ENCODE measurements around the gene SAMD14.

Gene SAMD14

DNA sequence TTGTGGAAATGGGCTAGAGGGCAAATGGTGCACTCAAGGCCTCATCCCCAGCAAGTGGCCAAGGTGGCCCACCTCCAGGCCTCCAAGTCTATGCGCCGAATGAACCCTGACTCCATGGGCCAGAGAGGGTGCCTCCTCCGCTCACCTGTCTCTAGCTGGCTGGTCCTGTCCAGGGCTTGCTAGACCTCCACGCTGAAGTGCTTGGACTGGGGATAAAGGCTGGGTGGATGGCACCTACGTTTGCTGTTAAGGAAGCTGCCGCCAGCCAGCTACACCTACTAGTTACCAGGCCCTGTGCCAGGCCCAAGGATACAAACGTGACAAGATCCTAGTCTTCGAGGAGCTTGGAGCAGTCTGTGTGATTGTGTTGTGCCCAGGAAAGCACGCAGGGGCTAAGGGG lies 35.1 kb upstream of the SAMD14 start:
- DNase-seq: no peak

DNA sequence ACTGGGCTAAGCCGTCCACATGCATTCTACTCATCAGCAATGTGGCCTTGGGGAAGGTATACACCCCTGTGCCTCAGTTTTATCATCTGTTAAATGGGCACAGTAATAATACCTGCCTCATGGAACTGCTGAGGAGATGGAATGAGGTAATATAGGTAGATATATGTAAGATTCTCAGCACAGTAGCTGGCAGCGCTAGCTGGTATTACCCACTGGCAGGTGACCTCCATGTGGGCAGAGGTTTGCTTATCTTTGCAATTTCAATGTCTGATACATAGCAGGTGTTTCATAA lies 34.7 kb upstream of the SAMD14 start:
- DNase-seq: no peak

DNA sequence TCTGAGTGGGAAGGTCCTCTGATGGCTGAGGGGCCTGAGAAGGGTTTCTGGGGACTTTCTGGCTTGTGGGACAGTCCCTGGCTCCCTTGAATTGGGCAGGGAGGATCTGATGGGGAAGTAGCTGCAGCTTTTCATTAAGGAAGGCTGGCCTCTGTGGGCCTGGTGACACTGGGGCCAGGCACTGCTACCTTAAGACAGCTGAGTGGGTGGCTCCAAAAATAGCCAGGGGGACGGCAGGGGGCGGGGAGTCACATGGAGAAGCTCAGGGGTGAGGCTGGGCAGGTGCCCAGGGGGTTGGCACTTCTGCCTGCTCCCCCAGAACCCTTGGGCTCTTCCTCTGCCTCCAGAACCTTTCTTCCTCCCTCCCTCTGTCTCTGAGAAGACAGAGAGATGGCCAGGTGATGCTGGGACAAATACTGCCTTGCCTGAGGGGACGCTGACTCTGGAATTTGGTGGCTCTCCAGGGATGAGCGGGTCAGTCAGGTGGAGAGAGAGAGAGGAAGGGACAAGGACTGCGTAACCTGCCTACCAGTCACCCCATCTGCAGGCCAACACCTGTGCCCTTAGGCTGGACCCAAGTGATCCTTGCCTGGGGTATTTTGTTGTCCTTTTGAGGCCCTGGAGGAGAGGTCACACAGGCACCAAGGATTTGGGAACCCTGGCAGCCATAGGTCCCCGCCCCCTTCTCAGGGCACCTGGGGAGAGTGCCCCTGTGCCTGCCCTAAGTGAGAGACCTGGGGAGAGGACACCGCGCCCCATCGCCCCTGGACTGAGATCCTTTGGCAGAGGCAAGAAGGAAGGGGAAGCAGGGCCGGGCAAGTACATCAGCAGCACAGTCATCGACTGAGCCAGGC lies 34.1 kb upstream of the SAMD14 start:
- peak in 1 of 2 donors; percentile 59 for DNase-seq

DNA sequence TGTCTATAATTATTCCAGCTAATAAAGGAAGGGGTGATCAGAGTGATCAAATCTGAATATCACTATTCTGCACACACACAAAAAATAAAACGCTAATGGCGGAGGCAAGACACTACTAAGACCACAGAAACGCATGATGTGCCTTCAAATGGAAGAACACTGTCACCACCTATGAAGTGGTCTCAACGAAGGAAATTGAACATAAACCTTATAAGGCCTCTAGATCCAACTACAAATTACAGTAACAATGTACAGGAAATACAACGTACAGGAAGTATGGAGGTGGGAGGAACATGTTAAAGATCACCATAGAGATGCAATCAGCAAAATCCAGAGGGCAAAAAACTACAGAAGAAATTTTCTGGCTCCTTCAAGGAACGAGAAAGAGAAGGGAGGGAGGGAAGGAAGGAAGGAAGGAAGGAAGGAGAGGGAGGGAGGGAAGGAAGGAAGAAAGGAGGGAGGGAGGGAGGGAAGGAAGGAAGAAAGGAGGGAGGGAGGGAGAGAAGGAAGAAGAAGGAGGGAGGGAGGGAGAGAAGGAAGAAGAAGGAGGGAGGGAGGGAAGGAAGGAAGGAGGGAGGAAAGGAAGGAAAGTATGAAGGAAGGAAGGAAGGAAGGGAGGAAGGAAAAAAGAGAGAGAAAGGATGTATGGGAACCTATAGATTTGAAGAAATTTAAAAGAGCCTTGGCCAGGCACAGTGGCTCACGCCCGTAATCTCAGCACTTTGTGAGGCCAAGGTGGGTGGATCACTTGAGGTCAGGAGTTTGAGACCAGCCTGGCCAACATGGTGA lies 32.7 kb upstream of the SAMD14 start:
- no peak for DNase-seq

DNA sequence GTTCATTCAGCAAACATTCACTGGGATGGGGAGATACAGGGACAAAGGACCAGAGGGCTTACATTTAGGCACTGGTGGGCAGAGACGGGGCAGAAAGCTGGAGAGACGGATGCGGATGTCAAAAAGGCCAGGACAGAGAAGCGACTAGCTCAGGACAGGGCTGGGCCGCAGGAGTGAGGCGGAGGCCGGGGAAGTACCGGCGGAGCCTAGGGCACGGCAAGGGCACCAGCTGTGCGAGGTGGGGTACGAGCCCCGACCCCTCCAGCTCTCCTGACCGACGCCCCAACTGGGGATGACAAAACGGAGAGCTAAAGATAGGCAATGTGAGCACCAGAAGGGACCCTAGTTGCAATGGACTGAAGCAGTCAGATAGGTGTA lies 31.9 kb upstream of the SAMD14 start:
- DNase-seq: no peak

DNA sequence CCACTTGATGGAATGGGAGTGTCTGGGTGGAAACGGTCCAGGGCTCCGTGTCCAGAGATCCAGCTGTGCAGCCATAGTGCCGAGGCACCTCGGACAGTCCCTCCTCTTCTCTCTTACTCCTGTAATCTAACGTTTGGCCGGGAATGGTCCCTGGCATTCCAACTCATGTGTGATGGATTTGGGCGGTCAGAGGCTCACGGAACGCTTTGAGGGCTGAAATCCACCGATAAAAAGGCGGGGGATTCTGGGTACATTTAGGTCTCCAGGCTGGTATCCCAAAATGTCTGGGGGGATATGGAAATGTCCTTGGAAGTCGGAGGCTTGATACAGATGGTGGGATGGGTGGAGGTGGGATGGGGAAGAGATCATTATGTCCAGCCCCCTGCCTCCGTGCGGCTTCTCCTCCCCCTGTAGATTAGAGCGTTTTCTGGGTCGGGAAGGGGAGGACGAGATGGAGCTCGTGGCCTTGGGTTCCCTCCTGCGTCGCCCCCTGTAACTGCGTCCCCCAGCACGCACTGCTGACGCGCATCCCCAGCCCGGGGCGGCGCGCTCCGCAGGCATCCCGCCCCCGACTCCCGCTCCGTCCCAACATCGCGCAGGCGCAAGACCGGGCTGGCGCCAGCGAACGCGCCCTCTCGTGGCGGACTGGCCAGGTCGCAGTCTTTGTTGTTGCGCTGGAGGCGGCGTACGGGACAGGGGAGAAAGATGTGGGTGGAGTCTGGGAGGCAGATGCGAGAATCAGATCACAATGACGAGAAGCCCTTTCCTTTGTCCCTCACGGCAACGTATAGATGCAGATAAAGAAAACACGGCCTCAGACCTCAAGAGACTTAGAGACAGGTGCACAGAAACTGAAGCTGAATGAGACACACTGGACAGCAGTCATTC lies 31.3 kb upstream of the SAMD14 start:
- peak; percentile 93 to 96 for DNase-seq

DNA sequence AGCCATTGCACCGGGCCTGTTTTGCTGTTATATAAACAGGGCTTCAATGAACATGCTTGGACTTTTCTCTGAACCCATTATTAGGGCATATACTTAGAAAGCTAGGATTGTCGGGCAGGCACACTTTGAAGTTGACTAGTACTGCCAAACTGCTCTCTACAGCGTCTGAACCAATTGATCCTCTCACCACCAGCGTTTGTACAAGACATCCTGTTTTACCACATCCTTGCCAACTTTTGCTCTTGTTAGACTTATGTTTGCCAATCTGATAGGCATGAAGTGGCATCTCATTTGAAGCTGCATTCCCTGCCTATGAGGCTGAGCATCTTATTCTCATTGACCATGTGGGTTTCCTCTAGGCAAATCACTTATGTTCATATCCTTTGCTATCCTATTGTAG lies 27.9 kb upstream of the SAMD14 start:
- peak in 1 of 2 donors; percentile 35 for DNase-seq

DNA sequence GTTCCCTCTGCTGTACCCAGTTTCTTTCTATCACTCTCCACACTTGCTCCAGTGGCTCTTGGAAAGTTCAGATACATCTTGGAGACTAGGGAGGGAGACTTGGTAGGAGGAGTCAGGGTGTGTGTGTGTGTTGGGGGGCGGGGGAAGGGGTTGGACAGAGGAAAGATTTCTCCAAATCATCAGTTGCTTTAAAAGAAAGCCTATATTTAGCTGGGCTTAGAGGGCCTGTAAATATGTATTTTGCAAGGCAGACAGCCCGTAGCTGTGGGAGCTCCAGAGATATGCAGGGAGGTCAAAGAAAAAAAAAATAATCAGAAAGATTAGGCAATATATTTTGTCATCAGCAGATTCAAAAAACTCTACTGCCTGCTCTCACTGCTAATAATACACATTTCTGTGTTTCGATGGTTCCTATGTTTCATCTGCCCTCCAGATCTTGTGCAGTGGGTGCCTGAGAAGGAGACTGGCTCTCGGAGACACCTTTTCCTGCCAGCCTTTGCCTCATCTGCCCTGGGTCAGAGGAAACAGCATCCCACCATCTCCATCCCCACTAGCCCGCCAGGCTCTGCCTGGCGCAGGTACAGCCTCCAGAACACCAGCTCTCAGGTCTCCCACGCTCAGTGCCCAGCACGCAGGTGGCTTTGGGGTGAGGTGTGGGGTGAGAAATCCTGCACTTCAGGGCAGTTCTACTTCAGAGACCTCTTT lies 25.3 kb upstream of the SAMD14 start:
- no peak for DNase-seq

DNA sequence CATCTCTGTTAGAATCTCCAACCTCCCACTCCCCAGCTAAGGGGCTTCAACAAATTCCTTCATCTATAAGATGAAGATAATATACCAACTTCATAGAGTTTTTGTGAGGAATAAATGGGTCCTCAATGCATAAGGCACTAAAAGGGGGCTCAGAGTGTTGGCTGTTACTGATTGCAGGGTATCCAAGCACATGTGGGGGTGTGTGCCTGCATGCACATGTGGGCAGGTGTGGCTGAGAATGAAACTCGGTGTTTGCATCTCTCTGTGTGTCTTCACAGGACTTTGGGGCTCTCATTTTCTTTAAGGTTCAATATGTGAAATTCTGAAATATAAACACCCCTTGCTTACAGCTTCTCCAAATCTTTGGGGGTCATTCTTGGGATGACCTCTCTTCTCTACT lies 24.6 kb upstream of the SAMD14 start:
- DNase-seq: no peak

DNA sequence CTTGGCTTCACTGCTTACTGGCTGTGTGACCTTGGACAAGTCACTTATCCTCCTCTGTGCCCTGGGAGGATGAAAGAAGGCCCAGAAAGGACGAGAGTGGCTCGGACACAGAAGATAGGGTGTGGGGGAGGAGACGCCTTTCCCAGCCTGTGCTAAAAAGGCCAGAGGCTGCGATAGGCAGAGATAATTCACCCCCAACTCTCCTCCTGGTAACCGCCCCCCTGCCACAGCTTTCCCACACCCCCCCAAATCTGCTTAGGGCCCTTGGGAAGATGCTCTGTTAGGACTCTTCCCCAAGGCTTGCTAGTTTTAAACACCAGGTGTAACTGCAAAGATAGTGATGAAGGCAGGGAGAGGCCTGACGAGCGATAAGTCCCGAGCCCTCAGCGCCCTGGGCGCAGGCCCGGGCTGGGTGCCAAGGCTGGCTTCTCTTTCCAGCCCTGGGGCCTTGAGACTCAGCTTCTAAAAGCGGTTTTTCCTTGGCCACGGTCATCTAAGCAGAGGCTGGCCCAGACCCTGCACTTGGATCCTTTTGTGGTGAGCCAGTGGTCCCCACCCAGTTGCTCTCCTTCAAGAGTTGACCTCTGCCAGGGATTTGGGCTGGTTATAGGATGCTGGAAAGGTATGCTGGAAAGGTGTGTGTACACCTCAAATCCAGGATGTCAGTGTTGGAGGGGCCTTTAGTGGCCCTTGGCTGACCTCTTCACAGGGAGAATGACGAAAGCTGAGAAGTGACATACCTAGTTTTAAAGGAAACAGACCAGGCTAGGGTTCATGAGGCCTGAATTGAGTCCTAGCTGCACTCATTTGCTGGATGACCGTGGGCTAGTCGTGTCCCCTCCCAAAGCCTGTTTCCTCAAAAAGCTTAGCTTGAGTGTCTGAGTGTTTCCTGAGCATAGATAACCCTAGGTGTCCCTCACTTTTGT lies 24.0 kb upstream of the SAMD14 start:
- no peak for DNase-seq

DNA sequence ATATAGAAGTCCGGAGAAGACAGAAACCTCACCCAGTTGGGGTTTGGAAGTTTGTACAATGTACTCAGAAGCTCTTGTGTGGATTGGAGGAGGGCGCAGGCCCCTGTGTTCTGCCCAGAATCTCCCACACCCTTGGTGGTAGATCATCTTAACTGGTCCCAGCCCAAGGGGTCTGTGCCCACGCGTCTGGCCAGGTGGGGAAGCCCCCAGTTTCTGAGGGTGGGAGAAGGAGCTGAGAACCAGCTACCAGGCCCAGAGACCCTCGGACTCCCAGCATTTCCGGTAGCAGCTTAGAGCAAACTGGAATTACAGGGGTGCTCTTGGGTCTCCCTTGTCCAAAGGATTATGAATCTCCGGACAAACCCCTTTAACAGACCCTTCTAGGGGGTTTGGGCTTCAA lies 22.8 kb upstream of the SAMD14 start:
- DNase-seq: no peak

DNA sequence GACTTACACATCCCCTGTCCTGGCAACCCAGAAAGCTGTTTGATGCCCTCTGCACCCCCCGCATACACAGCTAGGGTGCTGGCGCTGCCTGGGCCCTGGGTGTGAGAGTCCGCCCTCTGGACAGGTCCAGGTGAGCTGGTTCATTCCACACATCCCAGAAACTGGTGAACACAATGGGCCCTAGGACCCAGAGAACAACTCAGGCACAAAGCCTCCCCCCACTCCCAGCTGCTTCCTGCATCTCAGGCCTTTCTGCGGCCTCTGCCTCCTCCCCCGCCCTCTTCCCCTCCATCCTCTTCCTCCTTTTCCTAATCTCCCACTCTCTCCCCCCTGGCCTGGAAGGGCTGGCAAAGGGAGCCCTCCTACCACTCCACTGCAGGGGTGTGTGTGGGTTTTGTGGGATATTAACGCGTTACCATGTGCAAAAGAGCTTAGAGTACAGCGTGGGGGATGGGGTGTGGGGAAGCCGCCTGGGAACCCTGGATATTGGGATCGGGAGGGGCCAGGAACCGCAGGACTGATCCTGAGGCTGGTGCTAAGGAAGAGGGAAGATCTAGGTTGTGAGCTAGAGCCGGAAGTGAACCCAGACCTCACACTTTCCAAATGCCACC lies 22.1 kb upstream of the SAMD14 start:
- peak; percentile 62 to 65 for DNase-seq

DNA sequence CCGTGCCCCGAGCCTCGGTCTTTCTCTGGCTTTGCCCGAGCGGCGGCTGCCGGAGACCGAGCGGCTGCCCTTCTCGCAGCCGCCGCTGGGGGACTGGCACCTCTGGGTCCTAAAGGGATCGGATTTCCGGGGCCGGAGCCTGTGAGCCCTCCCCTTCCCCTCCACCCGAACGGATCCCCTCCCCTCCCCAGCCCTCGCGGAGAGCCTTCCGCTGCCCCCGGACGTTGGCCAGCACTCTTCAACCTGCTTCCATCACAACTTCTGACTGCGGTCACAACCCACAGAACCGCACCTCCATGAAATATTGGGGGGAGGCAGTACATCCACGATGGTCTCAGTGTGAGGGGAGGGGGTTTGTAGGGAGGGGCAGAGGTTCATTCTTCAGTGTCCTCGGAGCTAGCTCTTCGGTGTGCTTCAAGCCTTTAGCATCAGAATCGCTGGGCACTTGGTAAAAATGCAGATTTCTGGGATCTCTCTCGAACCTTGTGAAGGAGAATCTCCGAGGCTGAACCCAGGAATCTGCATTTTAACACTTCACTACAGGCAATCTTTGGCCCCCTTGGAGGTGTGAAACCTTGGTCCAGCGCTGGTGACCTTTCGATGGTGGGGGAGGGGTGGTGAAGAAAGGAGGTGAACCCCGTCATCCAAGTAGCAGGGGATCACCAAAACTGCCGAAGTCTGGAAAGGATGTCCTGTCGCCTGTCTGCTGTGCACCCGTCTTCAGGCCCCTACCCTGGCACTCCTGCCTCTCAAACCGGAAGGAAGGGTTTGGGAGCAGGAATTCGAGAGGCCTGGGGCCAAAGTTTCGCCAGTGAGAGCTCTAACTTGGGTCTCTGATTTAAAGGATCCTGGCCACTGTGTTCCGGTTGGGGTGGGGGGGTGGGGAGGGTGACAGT lies 21.3 kb upstream of the SAMD14 start:
- DNase-seq: peak; percentile 88 to 90

DNA sequence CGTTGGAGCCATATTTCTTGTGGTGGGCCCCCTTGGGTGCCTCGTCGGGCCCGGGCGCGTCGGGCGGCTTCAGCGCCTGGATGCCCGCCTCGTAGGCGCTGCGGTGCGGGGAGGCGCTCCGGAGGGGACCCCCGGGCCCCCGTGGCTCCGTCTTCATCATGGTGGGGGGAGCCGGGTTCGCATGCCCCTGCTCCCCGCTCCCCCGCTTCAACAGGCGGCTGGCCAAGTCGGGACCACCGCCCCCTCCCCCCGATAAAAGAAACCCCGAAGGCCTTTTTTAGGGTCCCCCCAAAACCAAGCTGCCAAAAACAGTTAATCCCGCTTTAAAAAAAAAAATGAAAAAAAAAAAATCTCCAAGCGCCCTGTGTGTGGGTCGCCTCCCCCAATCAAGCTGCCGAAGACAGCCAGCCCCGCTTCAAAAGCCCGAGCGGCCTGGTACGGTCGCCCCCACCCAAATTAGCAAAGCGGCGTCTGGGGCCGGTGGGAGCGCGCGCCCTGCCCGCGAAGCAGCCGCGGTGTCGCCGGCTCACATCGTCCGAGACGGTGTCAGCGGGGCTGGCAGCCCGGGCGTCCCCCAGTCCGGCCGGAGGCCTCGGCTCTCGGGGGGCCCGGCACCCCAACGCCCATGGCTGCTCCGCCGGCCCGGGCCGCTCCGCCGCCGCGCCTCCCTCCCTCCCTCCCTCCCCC lies 20.5 kb upstream of the SAMD14 start, which contains the start of gene PPP1R9B:
PPP1R9B (minus strand) TSS at position 324 of the 687 bp plus-strand sequence; CDS start at position 160, 164 bp downstream.
- no peak for DNase-seq

DNA sequence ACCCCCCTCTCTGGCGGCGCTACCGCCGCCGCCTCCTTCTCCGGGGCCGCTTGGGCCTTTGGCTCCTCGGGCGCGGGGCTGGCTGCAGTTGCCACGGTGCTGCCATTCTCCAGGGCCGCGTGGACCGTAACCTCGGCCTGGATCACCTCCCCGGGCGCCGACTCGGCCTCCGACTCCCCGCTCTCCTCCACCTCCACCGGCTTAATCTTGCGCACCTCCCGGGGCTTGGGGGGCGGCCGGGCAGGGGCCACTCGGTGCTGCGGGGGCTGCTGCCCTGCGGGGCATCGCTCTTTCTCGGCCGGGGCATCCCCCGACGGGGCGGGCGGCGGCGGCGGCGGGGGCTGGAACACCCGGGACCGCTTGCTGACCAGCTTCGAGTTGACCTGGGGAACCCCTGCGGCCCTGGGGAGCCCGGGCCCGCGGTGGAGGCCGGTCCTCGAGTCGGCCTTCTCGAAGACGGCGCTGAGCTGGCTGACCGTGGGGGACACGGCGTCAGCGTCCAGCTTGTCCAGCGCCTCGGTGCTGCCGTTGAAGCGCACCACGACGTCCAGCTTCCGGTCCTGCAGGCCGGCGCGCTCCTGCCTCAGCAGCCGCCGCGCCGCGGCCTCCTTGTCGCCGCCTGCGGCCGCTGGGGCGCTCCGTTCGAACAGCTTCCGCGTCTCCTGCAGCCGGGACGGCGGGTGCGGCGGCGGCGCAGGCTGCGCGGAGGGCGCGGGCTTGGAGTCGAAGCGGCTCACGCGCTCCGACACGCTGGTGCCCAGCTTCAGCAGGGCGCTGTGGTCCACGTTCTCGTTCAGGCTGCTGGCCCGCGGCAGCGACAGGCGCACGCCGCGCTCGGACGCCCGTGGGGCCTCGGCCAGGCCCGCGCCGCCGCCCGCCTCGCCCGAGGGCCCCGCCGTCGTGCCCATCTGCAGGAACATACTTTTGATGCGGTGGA lies 19.7 kb upstream of the SAMD14 start:
- DNase-seq: peak; percentile 44 to 58

DNA sequence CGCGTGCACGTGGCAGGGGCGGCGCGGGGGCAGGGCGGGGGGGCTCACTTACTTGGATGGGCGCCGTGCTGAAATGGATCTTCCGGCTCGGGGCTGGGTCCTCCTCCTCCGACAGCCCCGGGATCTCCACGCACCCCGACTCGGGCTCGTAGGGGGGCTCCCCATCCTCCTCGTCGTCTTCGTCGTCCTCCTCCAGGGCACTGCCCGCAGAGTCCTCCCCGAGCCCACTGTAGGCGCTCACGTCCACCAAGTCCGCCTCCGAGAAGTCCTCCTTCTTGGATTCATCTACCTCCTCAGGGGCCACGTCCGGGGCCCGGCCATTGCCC lies 19.1 kb upstream of the SAMD14 start:
- DNase-seq: no peak

DNA sequence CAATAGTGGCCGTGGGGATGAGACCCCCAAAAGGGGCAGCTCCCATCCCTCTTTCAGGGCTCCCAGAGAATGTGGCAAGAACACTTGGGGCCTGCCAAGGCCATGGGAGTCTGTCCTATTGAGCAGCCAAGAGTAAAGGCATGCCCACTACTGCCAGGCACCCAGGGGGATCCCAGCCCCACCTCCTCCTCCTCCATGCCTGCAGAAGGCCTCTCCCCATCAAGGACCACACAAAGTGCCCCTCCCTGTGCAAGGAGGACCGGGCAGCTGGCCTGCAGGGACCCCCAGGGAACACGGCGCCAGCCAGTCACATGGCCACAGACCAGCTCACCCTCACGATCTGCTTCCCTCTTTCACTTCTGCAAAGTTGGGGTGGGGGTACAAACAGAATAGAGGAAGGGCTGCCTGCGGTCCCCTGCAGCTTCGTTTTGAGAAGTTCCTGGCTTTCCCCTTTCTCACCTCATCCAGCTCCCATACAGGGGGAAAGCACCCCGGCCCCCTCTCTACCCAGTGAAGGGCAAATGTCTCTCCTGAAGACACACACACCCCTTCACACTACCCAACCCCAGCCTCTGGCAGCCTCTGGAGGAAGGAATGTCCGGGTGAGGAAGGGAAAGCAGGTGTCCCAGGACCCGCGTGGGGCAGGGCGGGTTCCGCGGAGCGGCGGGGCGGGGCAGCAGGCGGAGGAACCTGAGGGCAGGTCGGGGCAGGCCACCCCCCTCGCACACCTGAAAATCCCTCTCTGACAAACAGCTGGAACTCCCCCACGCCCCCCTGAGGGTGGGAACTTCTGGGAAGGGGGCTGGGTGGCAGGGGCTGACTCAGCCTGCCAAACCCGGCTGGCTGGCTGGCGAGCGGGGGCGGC lies 18.5 kb upstream of the SAMD14 start:
- DNase-seq: peak; percentile 73 to 77
